HepG2 (cell line): ENCODE measurements around the gene RASSF7. TPM values are rescaled to one million over a fixed set of nuclear protein-coding genes. Genes with fewer than 3 reads are reported as not detected.
A peak's percentile ranks its signal among the peaks of the same experiment; 100 is the strongest.

Experiments used
- CBX1 ChIP-seq: IDR thresholded peaks from one replicate; pipeline ENCODE4 v1.6.1; 2016; ENCODE audit warnings: antibody characterized with exemption, low read depth
- CREBL2 ChIP-seq: sonication (generic); formaldehyde crosslinking; IDR thresholded peaks from 2 replicates; pipeline ENCODE4 v1.8.1; 2023; ENCODE audit warnings: missing genetic modification reagents, mild to moderate bottlenecking, borderline replicate concordance
- ELF1 ChIP-seq: sonication (generic); formaldehyde crosslinking; IDR thresholded peaks from 2 replicates; pipeline ENCODE4 v1.4.0; 2020; ENCODE audit warnings: missing genetic modification reagents
- FOXM1 ChIP-seq: sonication (generic); formaldehyde crosslinking; IDR thresholded peaks from 2 replicates; pipeline ENCODE4 v1.5.0; 2020; ENCODE audit warnings: missing genetic modification reagents
- FOXO1 ChIP-seq: sonication (generic); formaldehyde crosslinking; IDR thresholded peaks from 2 replicates; pipeline ENCODE4 v1.4.0; 2020; ENCODE audit warnings: missing genetic modification reagents
- GABPA ChIP-seq, 2 experiments: IDR thresholded peaks; 2 replicates each; pipeline ENCODE4 v1.6.1; 2011 to 2016; ENCODE audit warnings: low read depth in 2 of 2, low read length in 1 of 2, missing biosample characterization in 1 of 2, missing genetic modification characterization in 1 of 2
- HNRNPK ChIP-seq: fragments of 200-400 bp; formaldehyde crosslinking; IDR thresholded peaks from 2 replicates; pipeline ENCODE4 v1.6.1; 2018; ENCODE audit warnings: low read length, low read depth, moderate library complexity, mild to moderate bottlenecking; ENCODE audit not compliant: poor library complexity, severe bottlenecking
- KLF16 ChIP-seq, 2 experiments: sonication (generic) in 1 of 2; formaldehyde crosslinking in 1 of 2; IDR thresholded peaks; 2 replicates each; pipeline versions ENCODE4 v1.6.1 to v1.8.0; 2016 to 2023; ENCODE audit warnings: missing genetic modification reagents in 2 of 2, missing compliant biosample characterization in 1 of 2
- NFYC ChIP-seq: IDR thresholded peaks from 2 replicates; pipeline ENCODE4 v1.6.1; 2016; ENCODE audit warnings: missing genetic modification reagents, missing compliant biosample characterization
- POLR2AphosphoS2 ChIP-seq: IDR thresholded peaks from 2 replicates; pipeline ENCODE4 v1.6.1; 2011; ENCODE audit warnings: low read depth, low read length, improper control_type of control experiment
- ZNF256 ChIP-seq: sonication (generic); formaldehyde crosslinking; conservative IDR thresholded peaks from 2 replicates; pipeline ENCODE4 v1.4.0; 2020; ENCODE audit warnings: missing genetic modification reagents
- ZNF484 ChIP-seq: sonication (generic); formaldehyde crosslinking; IDR thresholded peaks from 2 replicates; pipeline ENCODE4 v1.5.1; 2020; ENCODE audit warnings: mild to moderate bottlenecking, low read depth, missing genetic modification reagents, borderline replicate concordance
- ZNF547 ChIP-seq: sonication (generic); formaldehyde crosslinking; IDR thresholded peaks from 2 replicates; pipeline ENCODE4 v1.5.1; 2020; ENCODE audit warnings: mild to moderate bottlenecking, missing genetic modification reagents
- ZNF616 ChIP-seq: sonication (generic); formaldehyde crosslinking; IDR thresholded peaks from 2 replicates; pipeline ENCODE4 v1.5.0; 2020; ENCODE audit warnings: low read depth, mild to moderate bottlenecking, missing genetic modification reagents
- ZNF775 ChIP-seq: sonication (generic); formaldehyde crosslinking; IDR thresholded peaks from 2 replicates; pipeline ENCODE4 v1.4.0; 2020; ENCODE audit warnings: missing genetic modification reagents, mild to moderate bottlenecking, moderate library complexity, borderline replicate concordance
- ZNF816 ChIP-seq: sonication (generic); formaldehyde crosslinking; IDR thresholded peaks from 2 replicates; pipeline ENCODE4 v1.8.0; 2022; ENCODE audit warnings: missing genetic modification reagents, mild to moderate bottlenecking, borderline replicate concordance
- ZNF891 ChIP-seq: sonication (generic); formaldehyde crosslinking; IDR thresholded peaks from 2 replicates; pipeline ENCODE4 v1.5.0; 2020; ENCODE audit warnings: mild to moderate bottlenecking, missing genetic modification reagents
- polyA plus RNA-seq, 8 experiments: library from polyadenylated mRNA; depleted of rRNA in 3 of 8; stranded (reverse) in 7 of 8; unstranded in 1 of 8; fragments of >200 nt; fragmentation: Illumina TruSeq in 4 of 8; extraction: Trizol in 4 of 8; gene quantifications; 2 replicates each; pipeline versions ENCODE4 v1.2.1 to v1.2.3, GENCODE V29; 2011 to 2016; ENCODE audit warnings: low read depth in 4 of 8, missing spikeins in 1 of 8, mixed read lengths in 1 of 8; ENCODE audit not compliant: insufficient read depth in 1 of 8
- total RNA-seq, 5 experiments: library from RNA; depleted of rRNA; stranded (reverse); fragments of >200 nt; fragmentation: Illumina TruSeq; extraction: Trizol; gene quantifications; 2 replicates each; pipeline ENCODE4 v1.2.3, GENCODE V29; 2016; ENCODE audit warnings: low read depth in 1 of 5
- TF ChIP-seq, protein P1 (sequence below): sonication (generic); formaldehyde crosslinking; IDR thresholded peaks from 2 replicates; pipeline ENCODE4 v1.5.1; 2020; ENCODE audit warnings: mild to moderate bottlenecking, moderate library complexity, missing genetic modification reagents
- TF ChIP-seq, protein P2 (sequence below): sonication (generic); formaldehyde crosslinking; IDR thresholded peaks from 2 replicates; pipeline ENCODE4 v1.4.0; 2020; ENCODE audit warnings: missing genetic modification reagents
- TF ChIP-seq, protein P3 (sequence below): sonication (generic); formaldehyde crosslinking; IDR thresholded peaks from 2 replicates; pipeline ENCODE4 v1.4.0; 2020; ENCODE audit warnings: missing genetic modification reagents

Gene RASSF7
- total and polyA plus RNA-seq, 2 of the 13 experiments (the other 11 are each of a cell fraction or from before 2014, with no cell fraction given): 20.2 to 28.6 TPM

GRCh38 chr11:536841-537621 lies 23.7 kb upstream of the RASSF7 start, which contains the start of gene LRRC56 (continued):
- TF ChIP-seq, protein P1, sequence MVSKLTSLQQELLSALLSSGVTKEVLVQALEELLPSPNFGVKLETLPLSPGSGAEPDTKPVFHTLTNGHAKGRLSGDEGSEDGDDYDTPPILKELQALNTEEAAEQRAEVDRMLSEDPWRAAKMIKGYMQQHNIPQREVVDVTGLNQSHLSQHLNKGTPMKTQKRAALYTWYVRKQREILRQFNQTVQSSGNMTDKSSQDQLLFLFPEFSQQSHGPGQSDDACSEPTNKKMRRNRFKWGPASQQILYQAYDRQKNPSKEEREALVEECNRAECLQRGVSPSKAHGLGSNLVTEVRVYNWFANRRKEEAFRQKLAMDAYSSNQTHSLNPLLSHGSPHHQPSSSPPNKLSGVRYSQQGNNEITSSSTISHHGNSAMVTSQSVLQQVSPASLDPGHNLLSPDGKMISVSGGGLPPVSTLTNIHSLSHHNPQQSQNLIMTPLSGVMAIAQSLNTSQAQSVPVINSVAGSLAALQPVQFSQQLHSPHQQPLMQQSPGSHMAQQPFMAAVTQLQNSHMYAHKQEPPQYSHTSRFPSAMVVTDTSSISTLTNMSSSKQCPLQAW (CRISPR knock-in tag): 0 out of 2 replicates have a peak, but pooled peaks have one; percentile 67
- TF ChIP-seq ZNF616 (CRISPR knock-in tag) (0 out of 2 replicates have a peak, but pooled peaks have one; percentile 56), ELF1 (CRISPR knock-in tag) (peak; percentile 77), ZNF547 (CRISPR knock-in tag) (no peak), HNRNPK (no peak), FOXM1 (no peak), ZNF775 (CRISPR knock-in tag) (no peak), ZNF816 (CRISPR knock-in tag) (no peak), CBX1 (no peak), ZNF256 (CRISPR knock-in tag) (no peak), ZNF891 (CRISPR knock-in tag) (no peak), FOXO1 (CRISPR knock-in tag) (0 out of 2 replicates have a peak, but pooled peaks have one; percentile 13), KLF16 (CRISPR knock-in tag; IDR thresholded peaks at IDR 0.05) (peak in 1 of 2 experiments; percentile 56; a peak in 1 of 4 replicates), CREBL2 (no peak), POLR2AphosphoS2 (no peak), ZNF484 (CRISPR knock-in tag) (no peak), GABPA (IDR thresholded peaks at IDR 0.05; ENCODE audit: low read depth, low read length) (no peak), GABPA (CRISPR knock-in tag; IDR thresholded peaks at IDR 0.05; ENCODE audit: low read depth) (peak; percentile 40; the same call in 1 of the 2 replicates), NFYC (CRISPR knock-in tag) (0 out of 2 replicates have a peak, but pooled peaks have one; percentile 12)
- TF ChIP-seq, protein P2, sequence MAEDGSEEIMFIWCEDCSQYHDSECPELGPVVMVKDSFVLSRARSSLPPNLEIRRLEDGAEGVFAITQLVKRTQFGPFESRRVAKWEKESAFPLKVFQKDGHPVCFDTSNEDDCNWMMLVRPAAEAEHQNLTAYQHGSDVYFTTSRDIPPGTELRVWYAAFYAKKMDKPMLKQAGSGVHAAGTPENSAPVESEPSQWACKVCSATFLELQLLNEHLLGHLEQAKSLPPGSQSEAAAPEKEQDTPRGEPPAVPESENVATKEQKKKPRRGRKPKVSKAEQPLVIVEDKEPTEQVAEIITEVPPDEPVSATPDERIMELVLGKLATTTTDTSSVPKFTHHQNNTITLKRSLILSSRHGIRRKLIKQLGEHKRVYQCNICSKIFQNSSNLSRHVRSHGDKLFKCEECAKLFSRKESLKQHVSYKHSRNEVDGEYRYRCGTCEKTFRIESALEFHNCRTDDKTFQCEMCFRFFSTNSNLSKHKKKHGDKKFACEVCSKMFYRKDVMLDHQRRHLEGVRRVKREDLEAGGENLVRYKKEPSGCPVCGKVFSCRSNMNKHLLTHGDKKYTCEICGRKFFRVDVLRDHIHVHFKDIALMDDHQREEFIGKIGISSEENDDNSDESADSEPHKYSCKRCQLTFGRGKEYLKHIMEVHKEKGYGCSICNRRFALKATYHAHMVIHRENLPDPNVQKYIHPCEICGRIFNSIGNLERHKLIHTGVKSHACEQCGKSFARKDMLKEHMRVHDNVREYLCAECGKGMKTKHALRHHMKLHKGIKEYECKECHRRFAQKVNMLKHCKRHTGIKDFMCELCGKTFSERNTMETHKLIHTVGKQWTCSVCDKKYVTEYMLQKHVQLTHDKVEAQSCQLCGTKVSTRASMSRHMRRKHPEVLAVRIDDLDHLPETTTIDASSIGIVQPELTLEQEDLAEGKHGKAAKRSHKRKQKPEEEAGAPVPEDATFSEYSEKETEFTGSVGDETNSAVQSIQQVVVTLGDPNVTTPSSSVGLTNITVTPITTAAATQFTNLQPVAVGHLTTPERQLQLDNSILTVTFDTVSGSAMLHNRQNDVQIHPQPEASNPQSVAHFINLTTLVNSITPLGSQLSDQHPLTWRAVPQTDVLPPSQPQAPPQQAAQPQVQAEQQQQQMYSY (CRISPR knock-in tag): peak; percentile 22; the same call in 1 of the 2 replicates
- TF ChIP-seq, protein P3, sequence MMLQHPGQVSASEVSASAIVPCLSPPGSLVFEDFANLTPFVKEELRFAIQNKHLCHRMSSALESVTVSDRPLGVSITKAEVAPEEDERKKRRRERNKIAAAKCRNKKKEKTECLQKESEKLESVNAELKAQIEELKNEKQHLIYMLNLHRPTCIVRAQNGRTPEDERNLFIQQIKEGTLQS (CRISPR knock-in tag): no peak
